ENCODE results near the gene SACS. TPM values are rescaled to one million over a fixed set of nuclear protein-coding genes. Genes with fewer than 3 reads are reported as not detected.

The SACS gene
- total RNA-seq, 1 experiment from 2014 or later, result 33.4 TPM

GRCh38 chr13:23427342-23427843 lies 6.1 kb downstream of the SACS start:
- no peaks in the 10 kb centered on the region for H3K36me3 ChIP-seq (ENCODE audit: control insufficient read depth in 1 of 2, insufficient read depth in 2 of 2, low read length in 2 of 2)
- TF ChIP-seq CBX3 (IDR thresholded peaks at IDR 0.05; ENCODE audit: low read depth), result no peak
- no peak for TF ChIP-seq EGR1 (IDR thresholded peaks at IDR 0.05; ENCODE audit: low read depth)
- TF ChIP-seq SRF (IDR thresholded peaks at IDR 0.05; ENCODE audit: low read depth), result no peak
- TF ChIP-seq CTCF (IDR thresholded peaks at IDR 0.05 in 2 of 3, conservative IDR thresholded peaks at IDR 0.05 in 1 of 3; ENCODE audit: borderline replicate concordance in 1 of 3, insufficient read depth in 1 of 3, low read depth in 2 of 3, low read length in 2 of 3), result no peak
- no peak for TF ChIP-seq SP1 (IDR thresholded peaks at IDR 0.05; ENCODE audit: low read depth)
- TF ChIP-seq SIN3A (IDR thresholded peaks at IDR 0.05; ENCODE audit: low read depth), result no peak
- TF ChIP-seq, protein P1, sequence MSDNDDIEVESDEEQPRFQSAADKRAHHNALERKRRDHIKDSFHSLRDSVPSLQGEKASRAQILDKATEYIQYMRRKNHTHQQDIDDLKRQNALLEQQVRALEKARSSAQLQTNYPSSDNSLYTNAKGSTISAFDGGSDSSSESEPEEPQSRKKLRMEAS (IDR thresholded peaks at IDR 0.05), result no peak
- TF ChIP-seq, protein P2, sequence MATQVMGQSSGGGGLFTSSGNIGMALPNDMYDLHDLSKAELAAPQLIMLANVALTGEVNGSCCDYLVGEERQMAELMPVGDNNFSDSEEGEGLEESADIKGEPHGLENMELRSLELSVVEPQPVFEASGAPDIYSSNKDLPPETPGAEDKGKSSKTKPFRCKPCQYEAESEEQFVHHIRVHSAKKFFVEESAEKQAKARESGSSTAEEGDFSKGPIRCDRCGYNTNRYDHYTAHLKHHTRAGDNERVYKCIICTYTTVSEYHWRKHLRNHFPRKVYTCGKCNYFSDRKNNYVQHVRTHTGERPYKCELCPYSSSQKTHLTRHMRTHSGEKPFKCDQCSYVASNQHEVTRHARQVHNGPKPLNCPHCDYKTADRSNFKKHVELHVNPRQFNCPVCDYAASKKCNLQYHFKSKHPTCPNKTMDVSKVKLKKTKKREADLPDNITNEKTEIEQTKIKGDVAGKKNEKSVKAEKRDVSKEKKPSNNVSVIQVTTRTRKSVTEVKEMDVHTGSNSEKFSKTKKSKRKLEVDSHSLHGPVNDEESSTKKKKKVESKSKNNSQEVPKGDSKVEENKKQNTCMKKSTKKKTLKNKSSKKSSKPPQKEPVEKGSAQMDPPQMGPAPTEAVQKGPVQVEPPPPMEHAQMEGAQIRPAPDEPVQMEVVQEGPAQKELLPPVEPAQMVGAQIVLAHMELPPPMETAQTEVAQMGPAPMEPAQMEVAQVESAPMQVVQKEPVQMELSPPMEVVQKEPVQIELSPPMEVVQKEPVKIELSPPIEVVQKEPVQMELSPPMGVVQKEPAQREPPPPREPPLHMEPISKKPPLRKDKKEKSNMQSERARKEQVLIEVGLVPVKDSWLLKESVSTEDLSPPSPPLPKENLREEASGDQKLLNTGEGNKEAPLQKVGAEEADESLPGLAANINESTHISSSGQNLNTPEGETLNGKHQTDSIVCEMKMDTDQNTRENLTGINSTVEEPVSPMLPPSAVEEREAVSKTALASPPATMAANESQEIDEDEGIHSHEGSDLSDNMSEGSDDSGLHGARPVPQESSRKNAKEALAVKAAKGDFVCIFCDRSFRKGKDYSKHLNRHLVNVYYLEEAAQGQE (IDR thresholded peaks at IDR 0.05; ENCODE audit: low read depth), result no peak
- TF ChIP-seq EZH2 (IDR thresholded peaks at IDR 0.05), result no peak
- no peak for TF ChIP-seq ZFX (IDR thresholded peaks at IDR 0.05)
- TF ChIP-seq ELF1 (IDR thresholded peaks at IDR 0.05; ENCODE audit: borderline replicate concordance, low read depth), result no peak
- no peak for TF ChIP-seq CEBPB (IDR thresholded peaks at IDR 0.05; ENCODE audit: low read depth)
- no peak for TF ChIP-seq TCF7L2 (IDR thresholded peaks at IDR 0.05; ENCODE audit: borderline replicate concordance, extremely low read depth, insufficient read depth, insufficient read length)
- intact Hi-C loops (cut with micrococcal nuclease), result no loop called here
- H3K4me2 ChIP-seq (ENCODE audit: low read length), result no peak overlapping the region
- no peaks in the 10 kb centered on the region for H3K9me3 ChIP-seq (ENCODE audit: control insufficient read depth in 1 of 2, insufficient read depth in 1 of 2, low read depth in 1 of 2, low read length in 2 of 2)
- no peak overlapping the region for H3K27ac ChIP-seq (ENCODE audit: low read depth, low read length)
- 0 out of 2 replicates have a peak, but pooled peaks cover 3% of the 10 kb centered on the region for H3K27me3 ChIP-seq (ENCODE audit: insufficient read depth, low read length)
- H3K4me1 ChIP-seq (ENCODE audit: control insufficient read depth in 1 of 2, insufficient read depth in 2 of 2, low read length in 2 of 2), result no peaks in the 10 kb centered on the region
- no peak overlapping the region for H3K4me3 ChIP-seq (replicated peaks in 1 of 2; ENCODE audit: low read depth in 1 of 2, low read length in 2 of 2)
- no TSS peak for BruUV-seq (replicated peaks)
- no peak overlapping the region for H2AFZ ChIP-seq (ENCODE audit: low read depth, low read length, poor library complexity, severe bottlenecking)
- no peaks in the 10 kb centered on the region for H4K20me1 ChIP-seq (ENCODE audit: insufficient read depth)
- DNase-seq (ENCODE audit: low read depth, low spot score) (no peak), ATAC-seq (no peak)
- no peak overlapping the region for H3K9ac ChIP-seq (ENCODE audit: low read length)
- CTCF ChIA-PET, result no interaction called here
- POLR2A ChIA-PET, result no interaction called here
- H3K9me2 ChIP-seq (ENCODE audit: insufficient read depth), result no peaks in the 10 kb centered on the region
- no peaks in the 10 kb centered on the region for H3K79me2 ChIP-seq (ENCODE audit: insufficient read depth, low read length)
- RAD21 ChIA-PET (ENCODE audit: low non-redundant PET in 1 of 2, low total read pairs in 2 of 2, uncharacterized antibody in 2 of 2, unreplicated experiment in 2 of 2), result no interaction called here
